RWPE1 (cell line): ENCODE data around the gene RFPL4AL1.
"Not testable (repeated sequence)": the region's sequence is repeated elsewhere in the genome, so short reads cannot be mapped to it uniquely, and the experiment has no call there.

Source experiments
- CTCF ChIA-PET: fragments of 350-600 bp; sonication (Branson Sonifier 250); formaldehyde crosslinking; extraction: SDS; loops from one replicate; lab custom pipeline; 2021; lab: Yijun Ruan, JAX
- POLR2A ChIA-PET: fragments of 400-600 bp; formaldehyde crosslinking; extraction: SDS; loops from one replicate; lab custom pipeline; 2020; ENCODE audit warnings: antibody characterized with exemption; ENCODE audit not compliant: low non-redundant PET; lab: Yijun Ruan, JAX
- DNase-seq: peaks from one replicate; pipeline ENCODE4 v3.0.0; 2012; ENCODE audit warnings: low spot score
- H3K27ac ChIP-seq: fragments of 450-650 bp; 2 replicates; pipeline ENCODE4 v1.5.1; 2017
- CTCF ChIP-seq: fragments of 450-650 bp; conservative IDR thresholded peaks from 2 replicates; pipeline ENCODE4 v1.5.1; 2017; ENCODE audit warnings: low read depth, mild to moderate bottlenecking

Gene RFPL4AL1

DNA sequence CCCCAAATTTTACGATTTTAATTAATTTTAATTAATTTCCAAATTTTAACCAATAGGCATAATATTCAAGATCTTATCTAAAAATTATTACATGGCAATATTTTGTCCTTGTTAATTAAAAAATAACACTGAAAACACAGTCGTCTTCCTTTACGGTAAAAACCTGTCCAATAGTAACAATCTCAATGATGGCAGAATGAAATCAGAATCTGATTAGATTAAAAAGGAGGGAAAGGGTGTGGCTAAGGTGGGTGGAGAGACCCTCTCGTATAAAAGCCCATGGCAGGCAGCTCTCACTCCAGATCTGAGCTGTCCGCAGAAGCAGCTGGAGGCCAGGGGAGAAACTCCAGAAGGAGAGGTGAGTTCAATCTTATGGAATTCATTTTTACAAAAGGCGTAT, at the start of gene RFPL4AL1:
Gene RFPL4AL1 (plus strand): TSS at position 301 of the 400 bp plus-strand sequence. CDS start 2,687 bp downstream, outside the sequence.
- H3K27ac ChIP-seq, DNase-seq, POLR2A ChIA-PET, CTCF ChIA-PET: not testable (repeated sequence)

DNA sequence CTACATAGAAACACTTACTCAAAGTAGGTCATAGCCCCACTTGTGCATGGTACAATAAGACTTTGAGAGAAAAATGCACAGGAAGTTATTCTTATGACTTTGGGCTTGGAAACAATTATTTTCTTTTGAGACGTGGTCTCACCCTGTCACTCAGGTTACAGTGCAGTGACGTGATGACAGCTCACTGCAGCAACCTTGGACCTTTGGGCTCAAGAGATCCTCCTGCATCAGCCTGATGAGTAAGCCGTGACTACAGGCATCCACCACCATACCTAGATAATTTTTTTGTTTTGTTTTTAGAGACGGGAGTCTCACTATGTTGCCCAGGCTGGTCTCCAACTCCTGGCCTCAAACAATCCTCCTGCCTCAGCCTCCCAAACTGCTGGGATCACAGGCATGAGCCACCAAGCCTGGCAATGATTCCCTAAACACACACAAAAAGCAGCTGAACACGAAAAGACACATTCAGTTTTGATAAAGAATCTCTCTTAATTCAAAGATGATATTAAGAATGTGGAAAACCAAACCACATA, 48.6 kb upstream of the RFPL4AL1 start:
- ChIA-PET POLR2A (no interaction called here), CTCF (no interaction called here)
- no peak for DNase-seq
- H3K27ac ChIP-seq: no peak overlapping the region
- no peak for TF ChIP-seq CTCF

- ChIA-PET CTCF (no interaction called here), POLR2A (no interaction called here)
- no peak for TF ChIP-seq CTCF
- no peak overlapping the region for H3K27ac ChIP-seq
- DNase-seq: no peak
Measured at GRCh38 chr19:55720801-55721200, 48.1 kb upstream of the RFPL4AL1 start.

GRCh38 chr19:55723491-55723890, 45.4 kb upstream of the RFPL4AL1 start:
- no peak for DNase-seq
- no peak for TF ChIP-seq CTCF
- POLR2A ChIA-PET: no interaction called here
- H3K27ac ChIP-seq: no peak overlapping the region
- CTCF ChIA-PET: no interaction called here

GRCh38 chr19:55730378-55730777, 38.5 kb upstream of the RFPL4AL1 start:
- DNase-seq, H3K27ac ChIP-seq, CTCF ChIA-PET, POLR2A ChIA-PET: not testable (repeated sequence)

DNA sequence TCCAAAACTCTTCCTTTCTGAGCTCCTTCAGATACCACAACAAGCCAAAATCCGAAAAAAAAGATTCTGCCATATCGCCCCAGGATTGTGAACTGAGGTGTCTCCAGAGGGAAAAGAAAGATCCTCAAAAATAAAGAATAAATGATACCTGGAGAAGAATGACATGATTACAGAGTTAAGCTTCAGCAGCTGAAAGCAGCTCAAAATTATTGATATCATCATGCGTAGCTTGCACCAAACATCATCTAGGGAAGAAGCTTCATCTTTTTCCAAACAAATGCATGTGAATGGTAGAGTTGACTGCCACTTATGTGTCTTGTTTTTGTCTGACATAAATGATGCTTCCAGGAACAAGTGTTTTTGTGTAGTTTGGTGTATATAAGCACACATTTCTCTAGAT, 30.6 kb upstream of the RFPL4AL1 start, which contains the start of gene NLRP9:
Gene NLRP9 (minus strand): TSS at position 101 of the 400 bp plus-strand sequence. CDS start 28 bp downstream, at position 73.
- H3K27ac ChIP-seq: no peak within 1 kb of the TSS
- TF ChIP-seq CTCF: no peak
- ChIA-PET POLR2A (no interaction called here), CTCF (interaction anchor here (0.7 kb wide), 1 partner anchor 47 kb away, joined by 3 read pairs; no protein-coding TSS in a partner anchor)
- no peak for DNase-seq

- CTCF ChIA-PET: no interaction called here
- DNase-seq: no peak
- no peak overlapping the region for H3K27ac ChIP-seq
- no peak for TF ChIP-seq CTCF
- POLR2A ChIA-PET: no interaction called here
Measured at GRCh38 chr19:55750715-55751114, 18.2 kb upstream of the RFPL4AL1 start.
